ENCODE data around the gene RMI2.

RMI2 gene

DNA sequence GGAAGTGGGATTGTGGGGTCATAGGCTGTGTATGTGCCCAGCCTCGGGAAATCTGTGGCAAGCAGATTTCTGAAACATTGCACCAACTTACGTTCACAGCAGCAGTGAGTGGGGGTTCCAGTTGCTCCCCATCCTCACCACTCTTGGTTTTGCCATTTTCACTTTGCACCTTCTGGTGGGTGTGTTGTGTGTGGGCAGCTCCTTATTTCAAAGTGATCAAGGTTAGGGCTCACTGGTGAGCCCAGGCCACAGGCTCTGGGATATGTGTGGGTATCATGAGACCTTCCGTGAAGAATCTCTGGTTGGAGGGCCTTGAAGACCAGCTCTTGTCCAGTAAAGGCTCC is 34.7 kb upstream of the RMI2 start:
- DNase-seq: no peak

- peak; percentile 75 for DNase-seq
Observed at GRCh38 chr16:11310997-11311561, 34.2 kb upstream of the RMI2 start.

GRCh38 chr16:11312718-11313492 is 32.4 kb upstream of the RMI2 start:
- DNase-seq: no peak

DNA sequence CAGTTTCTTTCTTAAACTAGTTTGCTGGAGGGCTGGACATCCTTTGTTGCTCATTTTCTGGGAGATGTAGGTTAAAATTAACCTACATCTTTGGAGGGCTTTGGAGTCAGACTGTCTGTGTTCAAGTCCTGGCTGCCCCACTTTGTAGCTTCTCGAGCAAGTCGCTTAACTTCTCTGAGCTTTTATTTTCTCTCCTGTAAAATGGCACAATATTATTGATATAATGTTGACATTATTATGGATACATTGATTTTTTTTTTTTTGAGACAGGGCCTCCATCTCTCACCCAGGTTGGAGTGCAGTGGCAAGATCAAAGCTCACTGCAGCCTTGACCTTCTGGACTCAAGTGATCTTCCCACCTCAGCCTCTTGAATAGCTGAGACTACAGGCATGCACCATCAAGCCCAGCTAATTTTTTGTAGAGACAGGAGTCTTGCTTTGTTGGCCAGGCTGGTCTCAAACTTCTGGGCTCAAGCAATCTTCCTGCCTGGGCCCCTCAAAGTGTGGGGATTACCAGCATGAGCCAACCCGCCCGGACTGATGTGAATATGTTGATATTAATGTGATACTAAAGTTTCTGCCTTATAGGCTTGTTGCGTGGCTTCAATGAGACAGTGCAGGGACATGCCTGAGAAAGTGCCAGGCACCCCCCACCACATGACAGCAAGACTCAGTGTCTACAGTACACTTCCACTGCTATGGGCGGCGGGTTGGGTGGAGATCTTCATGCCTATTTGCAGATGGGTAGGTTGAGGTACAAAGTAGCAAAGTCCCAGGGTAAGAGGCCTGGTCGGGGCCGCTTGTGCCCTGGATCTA is 31.6 kb upstream of the RMI2 start:
- no peak for DNase-seq

- DNase-seq: no peak
Observed at GRCh38 chr16:11314309-11314894, 30.9 kb upstream of the RMI2 start.

DNA sequence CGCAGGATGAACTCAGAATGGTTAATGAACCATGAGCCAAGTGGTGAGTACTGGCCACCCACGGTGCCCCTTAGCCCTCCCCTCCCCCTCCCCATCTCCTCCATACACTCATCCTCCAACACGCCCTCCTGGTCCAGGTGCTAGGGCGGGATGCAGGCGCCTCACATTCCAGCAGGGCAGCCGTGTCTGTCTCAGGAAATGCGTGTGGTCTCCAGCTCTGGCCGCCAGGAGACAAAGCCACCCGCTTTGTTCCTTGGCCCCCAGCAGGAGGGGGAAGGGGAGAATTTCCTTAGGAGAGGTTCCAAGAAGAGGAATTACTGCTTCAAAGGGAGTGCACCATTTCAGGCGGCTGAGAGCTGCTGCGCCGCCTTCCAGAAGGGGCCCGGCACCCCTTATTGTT is 29.7 kb upstream of the RMI2 start:
- DNase-seq: no peak

DNA sequence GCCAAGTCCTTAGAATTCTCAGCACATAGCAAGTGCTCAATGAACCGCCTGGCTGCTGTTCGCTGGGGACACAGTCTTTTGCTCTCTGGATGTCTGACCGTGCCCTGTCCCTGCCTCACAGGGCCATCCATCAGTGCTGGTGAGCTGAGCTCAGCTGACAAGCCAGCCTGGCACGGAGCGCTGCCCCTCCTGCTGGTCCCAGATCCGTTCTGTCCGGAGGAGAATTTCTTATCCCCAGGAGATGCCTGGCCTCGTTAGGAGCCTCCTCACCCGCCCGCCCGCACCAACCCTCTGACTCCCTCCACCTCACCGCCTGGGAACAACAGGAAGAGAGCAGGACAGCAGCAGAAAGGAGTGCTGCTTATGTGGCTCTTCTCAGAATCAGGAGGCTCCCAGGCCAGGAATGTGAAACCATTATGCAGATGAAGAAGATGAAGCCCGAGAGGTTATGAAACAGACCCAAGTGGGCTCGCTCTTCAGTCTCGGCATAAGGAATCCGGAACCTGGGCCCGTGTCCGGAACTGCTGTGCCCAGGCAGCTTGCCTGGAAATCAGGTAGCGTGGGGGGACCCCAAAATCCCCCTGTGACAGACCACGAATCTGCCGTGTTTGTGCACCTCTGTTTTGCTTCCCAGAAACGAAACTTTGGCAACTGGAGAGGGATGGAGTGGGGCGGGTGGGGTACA is 28.8 kb upstream of the RMI2 start:
- no peak for DNase-seq

DNA sequence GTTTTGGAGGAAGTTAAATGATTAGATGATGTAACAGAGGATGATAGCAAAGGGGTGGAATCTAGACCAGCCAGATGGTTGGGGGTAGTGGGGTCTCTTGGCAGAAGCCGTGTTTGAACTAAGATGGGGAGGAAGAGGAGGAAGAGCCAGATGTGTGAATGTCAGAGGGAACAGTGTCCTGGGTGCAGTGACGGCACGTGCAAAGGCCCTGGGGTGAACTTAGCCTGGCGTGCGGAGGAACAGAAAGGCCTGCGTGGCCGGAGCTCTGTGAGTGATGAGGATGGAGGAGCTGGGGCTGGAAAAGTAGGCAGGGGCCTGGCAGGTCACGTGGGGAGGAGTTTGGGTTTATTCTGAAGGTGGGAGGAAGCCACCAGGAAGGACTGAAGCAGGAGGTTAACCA is 26.4 kb upstream of the RMI2 start:
- DNase-seq: no peak

DNA sequence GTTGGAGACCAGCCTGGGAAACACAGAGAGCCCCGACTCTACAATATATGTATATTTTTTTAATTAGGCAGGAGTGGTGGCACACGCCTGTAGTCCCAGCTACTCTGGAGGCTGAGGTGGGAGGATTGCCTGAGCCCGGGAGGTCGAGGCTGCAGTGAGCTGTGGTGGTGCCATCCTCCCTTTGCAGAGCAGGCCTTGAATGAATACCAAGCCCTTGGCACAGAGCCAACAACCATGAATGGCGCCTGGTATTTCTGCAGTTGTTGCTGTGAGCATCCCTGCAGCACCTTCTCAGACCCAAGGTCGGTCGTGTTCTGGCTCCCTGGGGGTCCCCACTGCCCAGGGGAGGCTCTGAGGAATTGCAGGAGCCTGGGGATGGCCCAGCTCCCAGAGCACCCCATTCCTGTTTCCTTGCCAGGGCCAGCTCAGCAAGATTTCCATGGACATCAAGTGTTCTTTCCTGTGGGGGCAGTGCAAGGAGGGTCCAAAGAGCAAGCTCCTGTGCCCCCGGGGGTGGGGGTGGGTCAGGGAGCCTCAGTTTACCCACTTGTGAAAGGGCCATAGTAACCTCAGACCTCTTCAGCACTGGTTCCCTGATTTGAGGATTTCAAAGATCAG is 25.6 kb upstream of the RMI2 start:
- no peak for DNase-seq

DNA sequence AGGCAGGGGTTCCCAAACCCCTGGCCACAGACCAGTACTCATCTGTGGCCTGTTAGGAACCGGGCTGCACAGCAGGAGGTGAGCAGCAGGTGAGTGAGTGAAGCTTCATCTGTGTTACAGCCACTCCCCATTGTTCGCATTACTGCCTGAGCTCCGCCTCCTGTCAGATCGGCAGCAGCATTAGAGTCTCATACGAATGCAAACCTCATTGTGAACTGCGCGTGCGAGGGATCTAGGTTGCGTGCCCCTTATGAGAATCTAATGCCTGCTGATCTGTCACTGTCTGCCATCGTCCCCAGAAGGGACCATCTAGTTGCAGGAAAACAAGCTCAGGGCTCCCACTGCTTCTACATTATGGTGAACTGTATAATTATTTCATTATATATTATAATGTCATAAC is 25.1 kb upstream of the RMI2 start:
- no peak for DNase-seq

DNA sequence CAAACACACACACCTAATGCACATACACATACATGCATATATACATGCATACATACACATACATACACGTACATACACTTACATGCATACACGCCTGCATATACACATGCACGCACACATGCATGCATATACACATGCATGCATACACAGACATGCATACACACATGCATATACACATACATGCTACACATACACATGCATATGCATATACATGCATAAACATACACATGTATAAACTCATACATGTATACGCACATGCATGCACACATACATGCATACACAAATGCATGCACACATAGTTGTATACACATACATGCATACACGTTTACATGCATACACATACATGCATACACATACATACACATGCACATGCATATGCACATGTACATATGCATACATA is 23.6 kb upstream of the RMI2 start:
- no peak for DNase-seq

DNA sequence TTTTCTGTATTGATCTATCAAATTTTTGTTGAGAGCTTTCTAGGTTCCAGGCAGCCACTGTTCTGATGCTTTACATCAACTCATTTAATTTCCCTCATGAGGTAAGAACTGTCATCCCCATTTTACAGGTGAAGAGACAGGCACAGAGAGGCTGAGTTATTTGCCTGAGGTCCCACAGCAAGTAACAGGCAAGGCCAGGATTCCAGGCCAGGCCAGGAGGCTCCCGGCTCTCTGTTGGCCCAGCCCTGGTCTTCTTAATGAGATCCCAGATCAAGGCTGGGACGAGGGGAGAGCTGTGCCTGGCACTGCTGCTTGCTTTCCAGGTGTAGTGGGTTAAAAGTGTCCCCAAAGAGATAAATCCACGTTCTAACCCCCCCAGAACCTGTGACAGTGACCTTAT is 22.4 kb upstream of the RMI2 start:
- no peak for DNase-seq

- no peak for DNase-seq
Observed at GRCh38 chr16:11323551-11324336, 21.5 kb upstream of the RMI2 start.

- no peak for DNase-seq
Observed at GRCh38 chr16:11325404-11326083, 19.7 kb upstream of the RMI2 start.

DNA sequence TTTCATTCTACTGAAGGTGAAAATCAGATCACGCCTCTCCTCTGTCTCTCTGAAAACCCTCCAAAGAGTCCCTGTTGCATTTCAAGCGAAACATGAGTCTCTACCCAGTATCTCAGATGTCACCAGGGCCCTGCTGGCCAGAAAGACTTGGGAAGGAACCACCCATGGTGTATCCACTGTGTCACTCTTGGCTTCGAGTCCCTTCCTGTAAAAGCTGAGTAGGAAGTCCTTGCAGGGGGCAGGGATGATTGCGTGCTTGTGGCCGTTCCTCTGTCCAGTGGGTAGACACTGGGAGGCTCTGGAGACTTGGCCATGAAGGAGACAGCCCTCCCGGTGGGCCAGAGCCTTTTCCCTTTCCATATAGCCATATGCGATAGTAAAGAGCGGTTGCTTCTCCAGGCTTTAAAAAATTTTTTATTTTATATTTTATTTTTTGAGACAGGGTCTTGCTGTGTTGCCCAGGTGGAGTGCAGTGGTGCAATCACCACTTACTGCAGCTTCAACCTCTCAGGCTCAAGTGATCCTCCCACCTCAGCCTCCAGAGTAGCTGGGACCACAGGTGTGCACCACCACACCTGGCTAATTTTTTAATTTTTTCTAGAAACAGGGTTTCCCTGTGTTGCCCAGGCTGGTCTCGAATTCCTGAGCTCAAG is 19.0 kb upstream of the RMI2 start:
- no peak for DNase-seq

GRCh38 chr16:11326737-11327276 is 18.5 kb upstream of the RMI2 start:
- DNase-seq: no peak

GRCh38 chr16:11327277-11328171 is 17.7 kb upstream of the RMI2 start:
- peak; percentile 51 for DNase-seq

DNA sequence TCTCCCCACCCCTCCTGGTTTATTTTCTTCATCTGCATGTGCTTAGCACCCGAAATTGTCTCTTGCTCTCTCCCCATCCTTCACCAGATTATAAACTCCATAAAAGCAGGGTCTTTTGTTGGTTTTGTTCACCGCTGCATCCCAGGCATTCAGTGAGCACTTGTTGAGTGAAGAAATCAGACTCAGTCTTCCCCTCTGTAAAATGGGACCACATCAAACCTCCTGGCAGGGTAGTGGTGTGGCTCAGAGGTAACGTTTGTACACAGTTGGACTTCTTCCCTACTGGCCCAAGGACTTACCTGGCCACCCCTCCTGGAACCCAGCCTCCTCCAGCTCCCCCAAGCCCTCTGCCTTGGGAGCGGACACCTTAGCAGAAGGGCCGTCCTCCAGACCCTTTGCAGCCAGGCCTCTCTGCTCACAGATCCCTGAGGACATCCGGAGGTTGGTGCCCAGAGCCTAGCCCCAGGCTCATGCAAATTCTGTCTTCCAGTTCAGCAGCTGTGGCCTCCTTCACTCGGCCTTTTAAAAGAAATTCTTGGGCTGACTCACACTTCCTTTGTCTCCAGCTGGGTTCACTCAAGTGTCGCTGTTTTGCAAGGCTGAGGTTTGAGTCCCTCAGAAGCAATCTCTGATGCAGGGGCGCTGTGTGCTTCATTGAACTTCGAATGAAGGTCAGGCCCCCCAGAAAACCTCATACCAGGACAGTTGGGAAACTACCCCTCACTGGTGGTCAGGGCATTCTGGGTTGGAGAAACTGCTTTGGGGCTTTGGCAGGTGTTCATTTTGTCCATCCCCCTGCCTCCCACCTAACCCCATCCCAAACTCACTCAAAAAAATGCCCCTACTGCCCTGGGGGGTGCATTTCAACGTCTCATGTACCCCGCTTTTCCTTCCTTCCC is 16.8 kb upstream of the RMI2 start:
- DNase-seq: peak; percentile 74
